Muscle of leg (tissue), 11 donors: ENCODE measurements around the gene NAE1. TPM values are rescaled to one million over a fixed set of nuclear protein-coding genes. Genes with fewer than 3 reads are reported as not detected.
A peak's percentile ranks its signal among the peaks of the same experiment; 100 is the strongest.

Source experiments
- DNase-seq: peaks from one replicate; pipeline ENCODE4 v3.0.0; 2013
- H3K27ac ChIP-seq: one replicate; pipeline ENCODE4 v1.5.1; 2013; ENCODE audit warnings: mild to moderate bottlenecking, low read length, control low read depth
- H3K27me3 ChIP-seq: one replicate; pipeline ENCODE4 v1.6.1; 2013; ENCODE audit warnings: low read length; ENCODE audit not compliant: control insufficient read depth, insufficient read depth
- H3K36me3 ChIP-seq: one replicate; pipeline ENCODE4 v1.6.1; 2013; ENCODE audit warnings: low read length; ENCODE audit not compliant: control insufficient read depth, insufficient read depth
- H3K4me1 ChIP-seq: one replicate; pipeline ENCODE4 v1.6.1; 2013; ENCODE audit warnings: low read length; ENCODE audit not compliant: control insufficient read depth, insufficient read depth
- H3K4me3 ChIP-seq: one replicate; pipeline ENCODE4 v1.5.1; 2013; ENCODE audit warnings: low read length, control low read depth
- H3K9me3 ChIP-seq: replicated peaks from 2 replicates; pipeline ENCODE4 v1.6.1; 2013; ENCODE audit warnings: low read depth, low read length; ENCODE audit not compliant: control insufficient read depth
- WGBS: methylation state at CpG from one replicate; pipeline ENCODE4 v1.1.5; 2013; ENCODE audit warnings: missing lambda C conversion rate; ENCODE audit not compliant: insufficient coverage; 5-methylcytosine and 5-hydroxymethylcytosine counted together
- polyA plus RNA-seq, 8 donors: library from polyadenylated mRNA; unstranded; fragments of 120-200 nt; gene quantifications; one replicate each; pipeline versions ENCODE4 v1.2.1 to v1.2.3, GENCODE V29; 2013; ENCODE audit warnings: inconsistent platforms in 1 of 8, low replicate concordance in 1 of 8; ENCODE audit not compliant: insufficient read length in 8 of 8, insufficient read depth in 1 of 8
- total RNA-seq: library from RNA; stranded (reverse); fragments of 120-200 nt; gene quantifications from one replicate; pipeline ENCODE4 v1.2.4, GENCODE V29; 2013

Gene NAE1
- total and polyA plus RNA-seq, 9 donors, result 32.8 to 47.3 (median 41.8) TPM

- no peak overlapping the region for H3K27ac ChIP-seq
- H3K9me3 ChIP-seq, result no peaks in the 10 kb centered on the region
Measured at GRCh38 chr16:66869424-66869823, 38.6 kb upstream of the NAE1 start.

GRCh38 chr16:66863707-66864106, 32.9 kb upstream of the NAE1 start:
- no peaks in the 10 kb centered on the region for H3K9me3 ChIP-seq
- peaks cover 6% of the 10 kb centered on the region for H3K4me1 ChIP-seq
- H3K27me3 ChIP-seq, result no peaks in the 10 kb centered on the region
- no peaks in the 10 kb centered on the region for H3K36me3 ChIP-seq
- no peak for DNase-seq
- H3K4me3 ChIP-seq, result no peak overlapping the region
- no peak overlapping the region for H3K27ac ChIP-seq

More at GRCh38 chr16:66869424-66869823, 38.6 kb upstream of the NAE1 start:
- DNase-seq, result no peak
- H3K36me3 ChIP-seq, result no peaks in the 10 kb centered on the region
- peaks cover 11% of the 10 kb centered on the region for H3K27me3 ChIP-seq
- no CpG with 5 or more reads among the region's 1 CpG for WGBS
- peaks cover 6% of the 10 kb centered on the region for H3K4me1 ChIP-seq
- H3K4me3 ChIP-seq, result no peak overlapping the region

DNA sequence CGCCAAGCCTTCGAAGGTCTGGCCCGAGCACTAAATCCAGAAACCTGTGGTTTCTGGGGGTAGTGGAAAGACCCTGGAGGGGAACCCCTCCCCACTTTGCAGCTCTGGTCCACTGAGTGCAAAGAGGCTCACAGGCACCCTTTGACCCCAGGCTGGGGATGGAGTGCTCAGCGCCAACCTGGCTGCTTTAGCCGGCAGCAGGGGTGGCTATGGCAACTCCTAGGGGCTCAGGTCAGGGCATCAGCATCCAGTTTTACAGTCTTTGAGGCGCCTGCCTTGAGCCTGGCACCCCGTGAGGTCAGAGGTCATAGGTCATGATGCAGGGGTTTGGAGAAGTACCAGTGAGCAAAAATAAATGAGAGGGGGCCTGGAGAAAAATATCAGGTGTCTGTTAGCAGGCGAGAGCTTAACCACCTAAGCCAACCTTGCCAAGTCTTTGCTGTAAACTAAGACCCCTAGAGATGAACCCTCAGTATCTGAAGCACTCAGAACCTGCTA, 31.3 kb upstream of the NAE1 start:
- 56% methylated on average over 6 of the region's 8 CpGs for WGBS
- no peaks in the 10 kb centered on the region for H3K27me3 ChIP-seq

DNA sequence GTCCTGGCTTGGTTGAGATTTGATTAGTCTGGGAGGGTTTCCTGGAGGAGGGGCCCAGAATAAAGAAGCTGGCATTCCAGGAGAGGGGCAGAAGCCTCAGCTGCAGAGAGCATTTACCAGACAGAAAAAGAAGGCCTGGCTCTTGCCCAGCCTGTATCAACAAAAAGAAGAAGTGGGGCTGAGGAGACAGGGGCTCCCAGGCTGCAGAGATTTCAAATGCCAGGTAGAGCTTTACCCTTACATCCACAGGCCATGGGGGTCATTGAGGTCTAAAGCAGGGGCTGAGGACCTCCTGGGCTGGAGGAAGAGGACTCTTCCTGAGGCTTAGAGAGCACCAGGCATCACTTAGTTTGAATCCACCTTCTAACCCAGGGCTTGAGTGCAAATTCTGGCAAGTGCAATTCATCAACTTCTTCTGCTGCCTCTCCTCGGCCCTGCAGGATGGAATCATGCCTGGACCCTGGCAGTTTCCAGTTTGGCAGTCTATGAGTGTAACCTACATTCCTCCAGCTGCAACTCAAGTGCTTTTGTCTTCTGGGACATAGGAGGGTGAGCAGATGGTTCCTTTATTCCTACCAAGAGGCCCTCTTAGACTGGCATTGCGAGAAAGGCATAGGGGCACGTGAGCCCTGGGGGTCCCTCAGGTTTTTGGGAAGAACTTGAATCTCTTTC, 28.8 kb upstream of the NAE1 start:
- WGBS, result no CpG with 5 or more reads among the region's 3 CpGs
- no peak for DNase-seq
- Histone ChIP-seq H3K4me3 (no peak overlapping the region), H3K27me3 (no peaks in the 10 kb centered on the region), H3K36me3 (no peaks in the 10 kb centered on the region), H3K9me3 (no peaks in the 10 kb centered on the region), H3K27ac (no peak overlapping the region), H3K4me1 (peaks cover 6% of the 10 kb centered on the region)

More for the DNA sequence above, 31.3 kb upstream of the NAE1 start:
- Histone ChIP-seq H3K4me1 (peaks cover 6% of the 10 kb centered on the region), H3K4me3 (no peak overlapping the region), H3K27ac (no peak overlapping the region), H3K36me3 (no peaks in the 10 kb centered on the region), H3K9me3 (no peaks in the 10 kb centered on the region)
- DNase-seq, result no peak

- no peaks in the 10 kb centered on the region for H3K27me3 ChIP-seq
- peaks cover 6% of the 10 kb centered on the region for H3K4me1 ChIP-seq
Measured at GRCh38 chr16:66858740-66859396, 28.1 kb upstream of the NAE1 start.

GRCh38 chr16:66857437-66857836, 26.7 kb upstream of the NAE1 start:
- no peak overlapping the region for H3K27ac ChIP-seq
- H3K9me3 ChIP-seq, result no peaks in the 10 kb centered on the region
- peaks cover 6% of the 10 kb centered on the region for H3K4me1 ChIP-seq
- no CpG with 5 or more reads among the region's 6 CpGs for WGBS
- no peaks in the 10 kb centered on the region for H3K36me3 ChIP-seq
- no peaks in the 10 kb centered on the region for H3K27me3 ChIP-seq
- no peak overlapping the region for H3K4me3 ChIP-seq
- no peak for DNase-seq

More at GRCh38 chr16:66858740-66859396, 28.1 kb upstream of the NAE1 start:
- Histone ChIP-seq H3K36me3 (no peaks in the 10 kb centered on the region), H3K27ac (no peak overlapping the region), H3K9me3 (no peaks in the 10 kb centered on the region), H3K4me3 (no peak overlapping the region)
- WGBS, result 14% methylated on average over 2 of the region's 4 CpGs
- DNase-seq, result peak; percentile 47

- no peaks in the 10 kb centered on the region for H3K36me3 ChIP-seq
- H3K4me1 ChIP-seq, result peaks cover 6% of the 10 kb centered on the region
- WGBS, result no CpG with 5 or more reads among the region's 2 CpGs
- no peaks in the 10 kb centered on the region for H3K27me3 ChIP-seq
- DNase-seq, result no peak
- no peak overlapping the region for H3K4me3 ChIP-seq
- H3K27ac ChIP-seq, result no peak overlapping the region
- H3K9me3 ChIP-seq, result no peaks in the 10 kb centered on the region
Measured at GRCh38 chr16:66856801-66857200, 26.0 kb upstream of the NAE1 start.

- Histone ChIP-seq H3K4me1 (peaks cover 6% of the 10 kb centered on the region), H3K27me3 (peaks cover 3% of the 10 kb centered on the region), H3K27ac (no peak overlapping the region), H3K4me3 (no peak overlapping the region), H3K9me3 (no peaks in the 10 kb centered on the region), H3K36me3 (no peaks in the 10 kb centered on the region)
- no peak for DNase-seq
- WGBS, result 86% methylated on average over 3 of the region's 6 CpGs
Measured at GRCh38 chr16:66856184-66856730, 25.5 kb upstream of the NAE1 start.

GRCh38 chr16:66853261-66854139, 22.7 kb upstream of the NAE1 start:
- H3K4me3 ChIP-seq, result no peak overlapping the region
- no peaks in the 10 kb centered on the region for H3K4me1 ChIP-seq
- no peak for DNase-seq
- H3K27me3 ChIP-seq, result peaks cover 6% of the 10 kb centered on the region
- no peak overlapping the region for H3K27ac ChIP-seq
- no peaks in the 10 kb centered on the region for H3K36me3 ChIP-seq
- H3K9me3 ChIP-seq, result no peaks in the 10 kb centered on the region
- WGBS, result 85% methylated on average over 13 of the region's 15 CpGs
